Activated CD4-positive, alpha-beta memory T cell treated with anti-CD3 and anti-CD28 coated beads for 36 hours (primary cell): ENCODE data around the gene PDIA4. TPM values are rescaled to one million over a fixed set of nuclear protein-coding genes. Genes with fewer than 3 reads are reported as not detected.
"Not testable (repeated sequence)": the region's sequence is repeated elsewhere in the genome, so short reads cannot be mapped to it uniquely, and the experiment has no call there.

Experiments
- CTCF ChIA-PET: fragments of 350-600 bp; sonication (Branson Sonifier 250); formaldehyde crosslinking; loops from one replicate; lab custom pipeline; 2021; ENCODE audit warnings: antibody characterized with exemption, inconsistent platforms; lab: Charles Lee
- POLR2A ChIA-PET: fragments of 350-600 bp; sonication (Branson Sonifier 250); formaldehyde crosslinking; loops from one replicate; lab custom pipeline; 2021; ENCODE audit warnings: antibody characterized with exemption; lab: Charles Lee
- DNase-seq: peaks from one replicate; pipeline ENCODE4 v3.0.0-alpha.2; 2020
- H3K27ac Mint-ChIP-seq: one replicate; pipeline ENCODE4 v1.8.0; 2021; ENCODE audit warnings: mixed read lengths
- H3K27me3 Mint-ChIP-seq: one replicate; pipeline ENCODE4 v1.8.0; 2021; ENCODE audit warnings: mixed read lengths
- H3K36me3 Mint-ChIP-seq: one replicate; pipeline ENCODE4 v1.8.0; 2021; ENCODE audit warnings: mixed read lengths
- H3K4me1 Mint-ChIP-seq: one replicate; pipeline ENCODE4 v1.8.0; 2021; ENCODE audit warnings: low read depth, mixed read lengths
- H3K4me3 Mint-ChIP-seq: one replicate; pipeline ENCODE4 v1.8.0; 2021; ENCODE audit warnings: mild to moderate bottlenecking, mixed read lengths
- H3K9me3 Mint-ChIP-seq: one replicate; pipeline ENCODE4 v1.8.0; 2021; ENCODE audit warnings: mixed read lengths
- intact Hi-C: fragments of 100-400 bp; cut with micrococcal nuclease; formaldehyde crosslinking; loops from one replicate; pipeline ENCODE4 v1.15.1; 2023
- total RNA-seq, 2 experiments: library from RNA; stranded (reverse); gene quantifications; one replicate each; pipeline ENCODE4 v1.2.3, GENCODE V29; 2021

The PDIA4 gene
- total RNA-seq, 2 experiments from 2014 or later = 108 to 112 TPM

DNA sequence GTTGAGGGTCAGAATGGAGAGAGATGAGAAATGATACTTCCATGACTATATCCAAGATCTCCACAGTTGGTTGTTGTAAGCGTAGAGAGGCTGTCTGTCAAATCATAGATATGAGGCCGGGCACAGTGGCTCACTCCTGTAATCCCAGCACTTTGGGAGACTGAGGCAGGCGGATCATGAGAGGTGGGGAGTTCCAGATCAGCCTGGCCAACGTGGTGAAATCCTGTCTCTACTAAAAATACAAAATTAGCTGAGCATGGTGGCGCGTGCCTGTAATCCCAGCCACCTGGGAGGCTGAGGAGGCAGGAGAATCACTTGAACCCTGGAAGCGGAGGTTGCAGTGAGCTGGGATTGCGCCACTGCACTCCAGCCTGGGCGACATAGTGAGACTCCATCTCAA lies 2.1 kb upstream of the PDIA4 start:
- intact Hi-C loops, H3K27ac Mint-ChIP-seq: not testable (repeated sequence)
- H3K4me1 Mint-ChIP-seq = peaks cover 25% of the 10 kb centered on the region

GRCh38 chr7:149027611-149028345 lies 527 bp downstream of the PDIA4 start:
- intact Hi-C loops = loop anchor here (1.0 to 10.0 kb wide), 13 partner anchors 22 to 577 kb away; partner anchors contain the start of genes EZH2, ZNF398, ZNF425 and ZNF786
- CTCF ChIA-PET = interaction anchor here (0.5 to 6.5 kb wide), 5 partner anchors 23 to 119 kb away, joined by 3 to 51 read pairs (median 8); partner anchors contain the start of genes ZNF398 and ZNF425
- Mint-ChIP-seq H3K27me3 (no peaks in the 10 kb centered on the region), H3K9me3 (no peaks in the 10 kb centered on the region), H3K4me3 (peak overlapping the region; percentile 96), H3K27ac (peak overlapping the region; percentile 88), H3K4me1 (peaks cover 34% of the 10 kb centered on the region), H3K36me3 (peaks cover 18% of the 10 kb centered on the region)
- no peak for DNase-seq
- POLR2A ChIA-PET = interaction anchor here (0.6 to 3.3 kb wide), 4 partner anchors 37 to 143 kb away, joined by 4 to 19 read pairs (median 6); partner anchors contain the start of gene ZNF425

More for the DNA sequence above, 2.1 kb upstream of the PDIA4 start:
- H3K27me3 Mint-ChIP-seq, H3K9me3 Mint-ChIP-seq, POLR2A ChIA-PET, DNase-seq, H3K4me3 Mint-ChIP-seq, H3K36me3 Mint-ChIP-seq: not testable (repeated sequence)
- CTCF ChIA-PET = interaction anchor here (2.3 to 6.5 kb wide), 2 partner anchors 25 to 35 kb away, joined by 8 to 51 read pairs; no protein-coding TSS in a partner anchor

GRCh38 chr7:149027055-149027454 lies 1.2 kb downstream of the PDIA4 start:
- peak; percentile 20 for DNase-seq
- Mint-ChIP-seq H3K36me3 (peaks cover 18% of the 10 kb centered on the region), H3K4me3 (peak overlapping the region; percentile 96), H3K4me1 (peaks cover 38% of the 10 kb centered on the region), H3K27me3 (no peaks in the 10 kb centered on the region), H3K27ac (peak overlapping the region; percentile 88), H3K9me3 (no peaks in the 10 kb centered on the region)
- ChIA-PET CTCF (interaction anchor here (1.2 to 6.5 kb wide), 5 partner anchors 14 to 120 kb away, joined by 4 to 51 read pairs (median 8); partner anchors contain the start of genes ZNF398 and ZNF425), POLR2A (interaction anchor here (0.6 to 3.3 kb wide), 4 partner anchors 38 to 191 kb away, joined by 3 to 19 read pairs (median 5); partner anchors contain the start of gene ZNF425)
- intact Hi-C loops = loop anchor here (10.0 kb wide), 1 partner anchor 578 kb away; no protein-coding TSS in a partner anchor

DNA sequence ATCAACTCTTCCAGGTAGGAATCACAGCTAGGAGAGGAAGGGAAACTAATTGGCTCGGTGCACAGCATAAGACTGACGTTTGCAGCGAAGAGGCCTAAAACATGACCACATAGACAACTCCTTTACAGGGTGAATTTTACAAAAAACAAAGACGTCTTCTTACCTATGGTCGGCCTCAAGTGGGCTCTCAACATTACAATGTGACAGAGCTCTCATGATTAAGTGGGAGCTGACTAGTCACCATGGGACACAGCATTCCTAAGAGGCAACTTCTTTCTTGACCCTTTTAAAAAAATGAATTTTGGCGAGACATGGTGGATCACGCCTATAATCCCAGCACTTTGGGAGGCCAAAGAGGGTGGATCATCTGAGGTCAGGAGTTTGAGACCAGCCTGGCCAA lies 4.6 kb downstream of the PDIA4 start:
- Mint-ChIP-seq H3K27ac (no peak overlapping the region), H3K4me3 (no peak overlapping the region), H3K36me3 (peaks cover 32% of the 10 kb centered on the region), H3K27me3 (no peaks in the 10 kb centered on the region), H3K4me1 (peaks cover 34% of the 10 kb centered on the region), H3K9me3 (no peaks in the 10 kb centered on the region)
- intact Hi-C loops = loop anchor here (10.0 kb wide), 1 partner anchor 581 kb away; no protein-coding TSS in a partner anchor
- POLR2A ChIA-PET = no interaction called here
- DNase-seq = no peak
- CTCF ChIA-PET = interaction anchor here (4.9 kb wide), 1 partner anchor 18 kb away, joined by 19 read pairs; no protein-coding TSS in a partner anchor

GRCh38 chr7:149022756-149023360 lies 5.4 kb downstream of the PDIA4 start:
- no peaks in the 10 kb centered on the region for H3K9me3 Mint-ChIP-seq
- H3K27me3 Mint-ChIP-seq = no peaks in the 10 kb centered on the region
- no peak overlapping the region for H3K4me3 Mint-ChIP-seq
- no peak overlapping the region for H3K27ac Mint-ChIP-seq
- ChIA-PET CTCF (interaction anchor here (0.7 to 4.9 kb wide), 3 partner anchors 16 to 125 kb away, joined by 3 to 19 read pairs (median 3); no protein-coding TSS in a partner anchor), POLR2A (no interaction called here)
- peaks cover 33% of the 10 kb centered on the region for H3K36me3 Mint-ChIP-seq
- DNase-seq = no peak
- intact Hi-C loops = loop anchor here (10.0 kb wide), 1 partner anchor 582 kb away; no protein-coding TSS in a partner anchor
- peaks cover 34% of the 10 kb centered on the region for H3K4me1 Mint-ChIP-seq

DNA sequence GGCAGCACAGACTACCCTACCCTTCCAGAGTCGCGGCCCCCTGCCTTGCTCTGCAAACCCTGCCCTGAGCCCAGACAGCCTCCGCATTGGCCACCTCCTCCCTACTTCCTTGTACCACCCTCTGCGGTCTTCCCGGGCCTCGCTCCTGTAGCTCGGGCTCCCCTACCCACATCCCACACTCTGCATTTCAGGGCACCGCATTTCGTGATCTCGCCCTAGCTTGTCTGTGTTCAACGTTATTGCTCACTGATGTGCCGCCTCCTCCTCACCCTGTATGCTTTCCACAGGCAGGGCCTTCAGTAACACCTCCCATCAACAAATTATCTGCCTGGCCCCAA lies 6.6 kb downstream of the PDIA4 start:
- ChIA-PET CTCF (interaction anchor here (1.0 kb wide), 1 partner anchor 15 kb away, joined by 3 read pairs; no protein-coding TSS in a partner anchor), POLR2A (no interaction called here)
- no peaks in the 10 kb centered on the region for H3K9me3 Mint-ChIP-seq
- H3K4me1 Mint-ChIP-seq = peaks cover 27% of the 10 kb centered on the region
- H3K36me3 Mint-ChIP-seq = peaks cover 38% of the 10 kb centered on the region
- H3K27me3 Mint-ChIP-seq = no peaks in the 10 kb centered on the region
- no peak for DNase-seq
- intact Hi-C loops = loop anchor here (10.0 kb wide), 1 partner anchor 583 kb away; no protein-coding TSS in a partner anchor
- H3K27ac Mint-ChIP-seq = no peak overlapping the region
- H3K4me3 Mint-ChIP-seq = no peak overlapping the region

- CTCF ChIA-PET = interaction anchor here (1.5 kb wide), 1 partner anchor 15 kb away, joined by 3 read pairs; no protein-coding TSS in a partner anchor
- POLR2A ChIA-PET = no interaction called here
- no peaks in the 10 kb centered on the region for H3K27me3 Mint-ChIP-seq
- H3K4me3 Mint-ChIP-seq = no peak overlapping the region
- no peaks in the 10 kb centered on the region for H3K9me3 Mint-ChIP-seq
- H3K4me1 Mint-ChIP-seq = peaks cover 17% of the 10 kb centered on the region
- DNase-seq = no peak
- peaks cover 39% of the 10 kb centered on the region for H3K36me3 Mint-ChIP-seq
- H3K27ac Mint-ChIP-seq = no peak overlapping the region
- intact Hi-C loops = loop anchor here (10.0 kb wide), 1 partner anchor 584 kb away; no protein-coding TSS in a partner anchor
Observed at GRCh38 chr7:149020483-149020882, 7.8 kb downstream of the PDIA4 start.

GRCh38 chr7:149016876-149017275 lies 11.4 kb downstream of the PDIA4 start:
- intact Hi-C loops = no loop called here
- H3K36me3 Mint-ChIP-seq = peaks cover 52% of the 10 kb centered on the region
- no peaks in the 10 kb centered on the region for H3K27me3 Mint-ChIP-seq
- ChIA-PET POLR2A (interaction anchor here (0.6 kb wide), 1 partner anchor 78 kb away, joined by 6 read pairs; no protein-coding TSS in a partner anchor), CTCF (no interaction called here)
- no peaks in the 10 kb centered on the region for H3K9me3 Mint-ChIP-seq
- DNase-seq = no peak
- H3K4me1 Mint-ChIP-seq = peaks cover 2% of the 10 kb centered on the region
- no peak overlapping the region for H3K4me3 Mint-ChIP-seq
- no peak overlapping the region for H3K27ac Mint-ChIP-seq

GRCh38 chr7:149014309-149014708 lies 14.0 kb downstream of the PDIA4 start:
- POLR2A ChIA-PET = no interaction called here
- CTCF ChIA-PET = no interaction called here
- intact Hi-C loops = no loop called here
- Mint-ChIP-seq H3K36me3 (peaks cover 60% of the 10 kb centered on the region), H3K9me3 (no peaks in the 10 kb centered on the region), H3K27me3 (no peaks in the 10 kb centered on the region), H3K4me3 (no peak overlapping the region), H3K27ac (no peak overlapping the region), H3K4me1 (no peaks in the 10 kb centered on the region)
- DNase-seq = no peak

GRCh38 chr7:149013876-149014275 lies 14.4 kb downstream of the PDIA4 start:
- no peaks in the 10 kb centered on the region for H3K4me1 Mint-ChIP-seq
- POLR2A ChIA-PET = no interaction called here
- peaks cover 56% of the 10 kb centered on the region for H3K36me3 Mint-ChIP-seq

GRCh38 chr7:149012730-149013129 lies 15.6 kb downstream of the PDIA4 start:
- H3K27me3 Mint-ChIP-seq, intact Hi-C loops, DNase-seq, H3K9me3 Mint-ChIP-seq, H3K4me1 Mint-ChIP-seq, H3K27ac Mint-ChIP-seq, H3K4me3 Mint-ChIP-seq: not testable (repeated sequence)
- POLR2A ChIA-PET = interaction anchor here (0.6 kb wide), 1 partner anchor 310 kb away, joined by 4 read pairs; no protein-coding TSS in a partner anchor
- H3K36me3 Mint-ChIP-seq = peaks cover 52% of the 10 kb centered on the region
- CTCF ChIA-PET = interaction anchor here (0.6 to 1.3 kb wide), 2 partner anchors 14 to 53 kb away, joined by 3 to 4 read pairs; no protein-coding TSS in a partner anchor

More at GRCh38 chr7:149013876-149014275, 14.4 kb downstream of the PDIA4 start:
- no peak overlapping the region for H3K27ac Mint-ChIP-seq
- no peak for DNase-seq
- no peaks in the 10 kb centered on the region for H3K9me3 Mint-ChIP-seq
- CTCF ChIA-PET = no interaction called here
- no peak overlapping the region for H3K4me3 Mint-ChIP-seq
- H3K27me3 Mint-ChIP-seq = no peaks in the 10 kb centered on the region
- intact Hi-C loops = no loop called here
